Mononuclear cell (primary cell): Measurements from ENCODE around the gene PRKG2. TPM values are rescaled to one million over a fixed set of nuclear protein-coding genes. Genes with fewer than 3 reads are reported as not detected.
"Not testable (repeated sequence)": the region's sequence is repeated elsewhere in the genome, so short reads cannot be mapped to it uniquely, and the experiment has no call there.

ENCODE experiments used
- H3K27me3 ChIP-seq: 2 replicates; pipeline ENCODE4 v1.6.0; 2011; ENCODE audit warnings: low read length, control low read depth; ENCODE audit not compliant: insufficient read depth
- H3K4me1 ChIP-seq: 2 replicates; pipeline ENCODE4 v1.5.1; 2011; ENCODE audit warnings: mild to moderate bottlenecking, low read length, control low read depth; ENCODE audit not compliant: insufficient read depth
- H3K4me3 ChIP-seq: 2 replicates; pipeline ENCODE4 v1.5.1; 2011; ENCODE audit warnings: mild to moderate bottlenecking, low read length, moderate library complexity
- H3K9me3 ChIP-seq: 2 replicates; pipeline ENCODE4 v1.5.1; 2011; ENCODE audit warnings: low read depth, mild to moderate bottlenecking, control low read depth, low read length
- total RNA-seq: library from RNA; depleted of rRNA; stranded (reverse); fragments of >200 nt; gene quantifications from one replicate; pipeline ENCODE4 v1.2.3, GENCODE V29; 2012

Gene PRKG2
- total RNA-seq, 1 donor, result 1.7 TPM

DNA sequence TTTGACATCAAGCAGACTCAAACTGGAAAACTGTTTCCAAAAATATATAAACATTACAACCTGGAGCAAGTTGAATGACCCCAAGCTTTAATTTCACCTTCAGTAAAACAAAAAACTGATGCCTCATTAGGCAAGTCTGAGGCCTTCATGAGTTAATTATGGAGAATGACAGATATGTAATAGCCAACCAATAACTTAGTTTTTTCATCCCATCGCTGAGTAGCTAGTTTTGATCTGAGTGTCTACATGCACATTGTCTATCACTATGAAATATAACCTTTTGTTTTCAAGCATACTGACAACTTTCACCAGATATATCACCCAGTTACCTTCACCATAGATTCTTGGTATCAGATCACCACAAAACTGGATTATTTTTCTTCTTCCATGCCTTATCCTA lies 16.4 kb downstream of the PRKG2 start:
- H3K27me3 ChIP-seq, result no peaks in the 10 kb centered on the region
- no peaks in the 10 kb centered on the region for H3K4me1 ChIP-seq
- H3K9me3 ChIP-seq, result no peaks in the 10 kb centered on the region
- no peak overlapping the region for H3K4me3 ChIP-seq

DNA sequence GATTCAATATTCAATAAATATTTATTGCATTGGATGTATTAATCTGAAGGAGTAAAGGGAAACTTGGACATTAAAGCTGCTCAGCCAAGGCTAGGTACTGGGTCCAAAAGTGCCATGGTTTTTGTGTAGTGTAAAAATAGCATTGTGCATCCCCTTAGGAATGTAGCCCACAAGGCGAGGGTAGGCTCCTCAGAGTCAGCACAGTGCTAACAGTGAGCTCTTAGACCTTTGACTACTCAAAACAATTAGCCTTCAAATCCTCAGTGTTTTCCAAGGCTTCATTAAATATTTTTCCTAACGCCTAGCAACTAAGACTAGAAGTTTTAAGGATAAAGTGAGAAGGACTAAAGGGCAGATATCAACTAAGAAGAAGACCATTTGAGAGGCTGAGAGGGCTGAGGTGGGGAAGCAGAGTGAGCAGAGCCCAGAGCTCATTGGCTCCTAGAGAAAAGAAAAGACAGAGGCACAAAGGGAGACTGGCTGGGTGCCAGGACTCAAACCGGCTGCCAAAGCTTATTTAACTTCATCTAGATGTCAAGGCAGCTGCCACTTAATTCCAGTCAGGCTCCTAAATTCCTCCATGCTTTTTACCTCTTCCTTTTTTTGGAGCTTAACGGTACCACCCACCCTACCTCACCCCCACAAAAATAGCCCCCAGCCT lies 17.0 kb downstream of the PRKG2 start:
- no peaks in the 10 kb centered on the region for H3K27me3 ChIP-seq
- H3K4me3 ChIP-seq, result no peak overlapping the region
- no peaks in the 10 kb centered on the region for H3K4me1 ChIP-seq

DNA sequence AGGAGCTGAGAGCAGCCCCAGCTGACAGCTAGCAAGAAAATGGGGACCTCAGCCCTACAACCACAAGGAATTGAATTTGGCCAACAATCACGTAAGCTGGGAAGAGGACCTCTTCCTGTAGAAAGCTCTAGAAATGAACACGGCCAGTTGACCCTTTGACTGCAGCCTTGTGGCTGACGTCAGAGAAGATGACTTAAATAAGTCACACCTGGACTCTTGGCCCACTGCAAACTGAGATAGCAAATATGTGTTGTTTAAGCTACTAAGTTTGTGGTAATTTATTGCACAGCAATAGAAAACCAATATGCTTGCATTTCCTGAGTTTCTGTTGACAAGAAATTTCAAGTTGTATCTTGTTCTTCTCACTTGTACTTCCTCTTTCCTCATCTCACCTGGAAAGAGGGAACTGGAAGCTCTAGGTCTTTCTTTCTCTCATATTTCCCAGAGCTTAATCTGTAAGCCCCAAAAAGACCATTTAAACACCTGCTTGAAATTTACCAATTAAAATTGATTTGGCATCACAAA lies 18.8 kb downstream of the PRKG2 start:
- Histone ChIP-seq H3K9me3 (no peaks in the 10 kb centered on the region), H3K27me3 (no peaks in the 10 kb centered on the region)

More for the DNA sequence above, 17.0 kb downstream of the PRKG2 start:
- no peaks in the 10 kb centered on the region for H3K9me3 ChIP-seq

DNA sequence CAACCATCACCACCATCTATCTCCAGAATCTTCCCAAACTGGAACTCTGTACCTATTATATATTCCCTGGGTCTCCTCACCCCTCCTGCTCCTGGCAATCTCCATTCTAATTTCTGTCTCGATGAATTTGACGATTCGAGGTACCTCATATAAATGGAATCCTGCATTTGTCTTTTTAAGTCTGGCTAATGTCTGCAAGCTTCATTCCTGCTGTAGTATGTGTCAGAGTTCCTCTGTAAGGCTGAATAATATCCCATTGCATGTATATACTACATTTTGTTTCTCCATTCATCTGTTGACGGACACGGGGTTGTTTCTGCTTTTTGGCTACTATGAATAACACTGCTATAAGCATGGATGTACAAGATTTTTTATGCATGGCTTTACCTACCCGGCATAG lies 19.5 kb downstream of the PRKG2 start:
- H3K4me1 ChIP-seq, result no peaks in the 10 kb centered on the region
- no peaks in the 10 kb centered on the region for H3K27me3 ChIP-seq
- H3K4me3 ChIP-seq, result no peak overlapping the region
- no peaks in the 10 kb centered on the region for H3K9me3 ChIP-seq

More for the DNA sequence above, 18.8 kb downstream of the PRKG2 start:
- Histone ChIP-seq H3K4me1 (no peaks in the 10 kb centered on the region), H3K4me3 (no peak overlapping the region)

DNA sequence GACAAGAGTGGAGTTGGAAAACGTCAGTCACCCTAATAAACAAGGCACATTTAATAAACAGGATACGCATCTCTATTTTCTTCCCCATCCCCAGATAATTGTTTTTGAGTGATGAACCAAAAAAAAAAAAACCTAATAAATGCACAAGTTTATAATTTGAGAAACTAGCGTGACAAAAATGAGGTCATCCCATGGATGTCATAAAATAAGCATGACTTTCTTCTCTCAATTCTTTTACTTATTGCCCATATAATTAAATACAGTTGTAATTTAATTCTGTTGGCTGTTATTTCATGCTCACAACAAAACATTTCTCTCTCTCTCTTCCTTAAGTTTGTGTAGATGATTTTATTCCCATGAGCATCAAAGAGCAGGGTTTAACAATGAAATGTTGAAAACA lies 20.7 kb downstream of the PRKG2 start:
- Histone ChIP-seq H3K9me3 (no peaks in the 10 kb centered on the region), H3K4me1 (no peaks in the 10 kb centered on the region), H3K27me3 (no peaks in the 10 kb centered on the region), H3K4me3 (no peak overlapping the region)

DNA sequence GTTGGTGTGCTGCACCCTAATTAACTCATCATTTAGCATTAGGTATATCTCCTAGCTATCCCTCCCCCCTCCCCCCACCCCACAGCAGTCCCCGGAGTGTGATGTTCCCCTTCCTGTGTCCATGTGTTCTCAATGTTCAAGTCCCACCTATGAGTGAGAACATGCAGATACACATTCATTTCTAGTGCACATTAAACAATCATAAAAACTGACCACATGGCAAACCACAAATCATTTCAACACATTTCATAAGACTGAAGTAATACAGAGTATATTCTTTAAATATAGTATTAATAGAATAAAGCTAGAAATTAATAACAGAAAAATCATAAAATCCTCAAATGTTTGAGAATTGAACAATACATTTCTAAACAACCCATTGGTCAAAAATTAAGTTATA lies 34.1 kb downstream of the PRKG2 start:
- Histone ChIP-seq H3K27me3 (peaks cover 3% of the 10 kb centered on the region), H3K4me3 (no peak overlapping the region), H3K9me3 (no peaks in the 10 kb centered on the region), H3K4me1 (no peaks in the 10 kb centered on the region)

DNA sequence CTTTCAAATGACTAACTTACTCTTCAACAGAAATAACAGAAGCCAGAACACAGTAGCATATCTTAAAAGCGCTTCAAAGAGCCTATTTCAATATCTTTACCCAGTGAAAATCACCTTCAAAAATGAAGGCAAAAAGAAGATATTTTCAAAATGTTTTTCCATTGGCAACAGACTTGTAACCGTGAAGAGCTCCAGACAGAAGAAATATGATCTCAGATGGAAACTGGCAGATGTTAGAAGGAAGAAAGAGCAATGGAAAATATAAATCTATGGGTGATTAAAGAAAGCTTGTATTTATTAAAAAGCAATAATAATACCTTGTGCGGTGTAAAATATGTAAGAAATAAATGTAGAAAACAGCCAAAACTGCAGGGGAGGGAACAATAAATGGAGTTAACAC lies 35.7 kb downstream of the PRKG2 start:
- Histone ChIP-seq H3K9me3 (no peaks in the 10 kb centered on the region), H3K4me1 (no peaks in the 10 kb centered on the region), H3K27me3 (peaks cover 3% of the 10 kb centered on the region), H3K4me3 (no peak overlapping the region)

DNA sequence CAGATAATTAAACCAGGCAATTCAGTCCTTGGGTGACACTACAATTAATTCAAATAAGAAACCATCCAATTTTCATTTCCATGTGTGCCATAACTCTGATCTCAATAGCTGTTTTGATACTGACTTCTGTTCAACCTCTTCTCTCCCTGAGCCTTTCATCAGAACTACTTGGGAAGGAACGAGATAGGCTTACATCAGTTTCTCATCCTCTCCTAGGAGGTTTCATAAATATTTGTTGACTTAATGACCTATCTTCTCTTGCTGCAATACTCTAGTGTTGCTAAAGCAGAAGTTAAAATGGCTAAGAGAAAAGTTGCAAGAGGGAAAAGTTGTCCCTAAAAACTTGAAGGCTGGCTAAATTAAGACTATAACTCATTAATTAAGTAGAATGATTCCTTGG lies 41.8 kb downstream of the PRKG2 start:
- no peak overlapping the region for H3K4me3 ChIP-seq
- H3K4me1 ChIP-seq, result no peaks in the 10 kb centered on the region
- no peaks in the 10 kb centered on the region for H3K9me3 ChIP-seq
- H3K27me3 ChIP-seq, result no peaks in the 10 kb centered on the region

DNA sequence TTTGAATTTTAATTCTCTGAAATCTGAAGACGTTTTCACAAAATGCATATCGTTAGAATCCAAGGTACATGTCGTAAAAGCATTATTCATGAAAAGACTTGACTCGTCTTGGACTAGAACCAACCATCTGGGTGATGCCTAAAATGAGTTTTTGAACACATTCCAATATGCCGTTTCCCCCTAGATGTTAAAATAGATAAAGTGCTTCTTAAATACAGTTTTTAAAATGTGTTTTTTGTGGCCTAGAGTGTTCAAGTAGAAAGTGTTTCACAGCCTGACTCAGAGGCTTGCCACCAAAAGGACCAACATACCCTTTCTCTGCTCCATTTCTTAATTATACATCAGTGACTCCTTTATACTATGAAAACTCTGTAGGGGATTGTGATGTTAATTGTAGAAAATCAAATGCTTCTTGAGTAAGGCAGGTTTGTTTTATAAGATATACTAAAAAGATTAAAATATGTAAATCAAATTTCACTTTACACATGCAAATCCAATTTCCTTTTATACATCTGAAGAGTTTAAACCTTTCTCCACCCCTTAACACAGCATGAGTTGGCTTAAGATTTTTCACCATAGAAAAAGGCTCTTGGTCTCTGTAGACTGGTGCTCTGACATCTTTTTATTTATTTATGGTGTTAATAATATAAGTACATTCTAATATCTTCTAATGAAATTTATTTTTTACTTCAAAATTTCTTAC lies 48.4 kb downstream of the PRKG2 start:
- Histone ChIP-seq H3K27me3 (no peaks in the 10 kb centered on the region), H3K4me3 (no peak overlapping the region), H3K9me3 (no peaks in the 10 kb centered on the region), H3K4me1 (no peaks in the 10 kb centered on the region)

DNA sequence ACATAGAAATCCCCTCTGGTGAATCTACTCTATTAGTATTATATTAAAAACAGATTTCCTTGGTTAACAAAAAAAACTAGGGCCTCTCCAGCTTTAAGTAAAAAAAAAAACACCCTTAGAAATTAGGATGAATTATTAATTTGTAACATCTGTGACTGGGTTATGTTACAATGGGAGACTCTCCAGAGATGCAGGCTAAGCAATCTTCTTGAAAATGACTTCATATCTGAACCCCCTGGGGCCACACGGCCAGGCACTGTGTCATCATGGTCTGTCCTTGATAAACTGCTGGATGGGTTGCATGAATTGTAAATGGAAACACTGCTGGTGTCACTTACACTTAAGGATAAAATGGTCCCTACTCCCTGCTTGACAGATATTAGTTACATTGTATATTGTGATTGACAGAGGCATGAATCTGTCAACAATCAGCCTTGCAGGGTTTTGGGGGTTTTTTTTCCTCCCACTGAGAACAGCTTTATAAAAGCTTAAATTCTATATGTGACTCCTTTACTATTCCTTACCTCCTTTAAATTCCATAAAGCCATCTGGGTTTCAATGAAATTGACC lies 49.1 kb downstream of the PRKG2 start:
- Histone ChIP-seq H3K4me3 (no peak overlapping the region), H3K27me3 (no peaks in the 10 kb centered on the region), H3K4me1 (no peaks in the 10 kb centered on the region), H3K9me3 (no peaks in the 10 kb centered on the region)

DNA sequence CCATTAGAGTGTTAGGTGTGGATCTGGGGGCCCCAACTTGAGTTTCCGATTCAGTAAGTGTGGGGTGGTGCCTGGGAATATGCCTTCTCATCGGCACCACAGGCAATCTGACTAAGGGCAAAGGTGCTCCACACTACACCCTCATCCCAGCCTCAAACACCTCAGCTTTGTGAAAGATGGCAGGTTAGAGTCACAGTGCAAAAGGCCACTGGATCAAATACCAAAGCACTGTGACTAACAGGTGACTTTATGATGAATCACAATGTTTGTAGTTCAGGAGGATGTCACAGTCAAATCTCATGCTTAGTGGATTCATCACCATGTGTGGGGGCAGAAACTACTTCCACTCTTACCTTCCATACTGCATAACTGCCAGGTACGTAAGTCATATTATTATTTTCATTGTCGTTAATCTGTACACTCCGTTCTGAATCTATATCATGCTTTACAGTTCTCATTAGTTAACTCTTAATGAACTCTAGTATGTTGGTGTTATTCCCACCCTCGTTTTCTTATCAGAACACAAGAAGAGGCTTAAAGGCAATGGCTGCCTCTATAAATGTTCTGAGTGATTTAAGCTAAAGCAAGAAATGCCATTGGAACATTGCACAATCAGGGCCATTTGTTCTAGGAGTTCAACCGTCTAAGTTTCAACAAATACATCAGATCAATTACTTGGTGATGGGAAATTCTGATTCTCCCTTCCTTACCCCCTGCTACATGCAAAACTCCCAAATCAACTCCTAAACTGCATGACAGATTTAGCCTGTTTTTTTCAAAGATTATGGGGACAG lies 50.2 kb downstream of the PRKG2 start:
- no peaks in the 10 kb centered on the region for H3K27me3 ChIP-seq
- no peaks in the 10 kb centered on the region for H3K4me1 ChIP-seq
- H3K9me3 ChIP-seq, result no peaks in the 10 kb centered on the region
- no peak overlapping the region for H3K4me3 ChIP-seq

DNA sequence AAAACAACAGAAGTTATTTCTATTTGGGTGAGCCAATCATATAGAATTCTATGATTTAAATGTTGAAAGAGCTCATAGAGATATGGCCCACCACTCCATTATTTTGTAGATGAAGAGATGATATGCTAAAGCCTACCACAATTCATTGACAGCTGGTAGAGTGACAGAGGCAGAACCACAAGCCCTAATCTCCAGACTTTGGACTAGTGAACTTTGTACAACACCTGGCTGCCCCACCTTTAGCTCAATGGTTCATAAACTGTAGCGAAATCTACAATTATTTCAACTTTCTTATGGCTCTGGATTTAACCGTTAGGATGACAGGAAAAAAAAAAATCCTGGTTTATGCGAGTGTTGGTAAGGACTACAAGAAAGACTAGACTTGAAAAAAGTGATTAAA lies 50.9 kb downstream of the PRKG2 start:
- Histone ChIP-seq H3K4me3 (no peak overlapping the region), H3K9me3 (no peaks in the 10 kb centered on the region), H3K27me3 (no peaks in the 10 kb centered on the region), H3K4me1 (no peaks in the 10 kb centered on the region)

DNA sequence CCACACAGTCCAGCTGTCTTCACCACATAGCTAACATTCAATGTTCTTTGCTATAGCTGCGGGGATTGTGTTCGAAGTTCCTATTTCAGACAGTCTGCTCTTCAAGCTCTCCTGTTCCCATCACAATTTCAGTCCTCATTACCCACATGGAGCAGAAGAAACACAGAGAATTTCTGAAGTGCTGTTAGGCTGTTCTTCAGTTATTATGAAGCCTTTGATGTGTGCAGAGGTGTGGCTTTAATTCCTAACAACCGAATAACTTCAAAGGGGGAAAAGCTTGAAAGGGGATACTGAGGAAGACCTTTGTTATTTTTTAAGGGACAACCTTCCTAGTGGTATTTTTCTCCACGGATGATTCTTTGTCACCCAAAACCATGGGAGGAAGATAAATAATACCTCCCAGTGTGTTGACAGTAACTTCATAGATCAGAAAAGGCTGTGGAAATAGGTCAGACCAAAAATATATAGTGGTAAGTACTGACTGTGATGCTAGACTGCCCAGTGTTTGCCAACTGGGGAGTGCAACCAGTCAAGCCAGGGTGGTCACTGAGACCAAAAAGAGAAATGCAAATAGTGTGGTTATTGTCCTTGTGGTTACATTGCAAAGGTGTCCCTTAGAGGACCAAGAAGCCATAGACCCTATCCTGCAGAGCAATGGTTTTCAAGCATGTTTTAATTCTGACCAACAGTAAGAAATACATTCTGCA lies 52.1 kb downstream of the PRKG2 start:
- H3K9me3 ChIP-seq, result no peaks in the 10 kb centered on the region
- no peaks in the 10 kb centered on the region for H3K4me1 ChIP-seq
- no peak overlapping the region for H3K4me3 ChIP-seq
- H3K27me3 ChIP-seq, result no peaks in the 10 kb centered on the region

DNA sequence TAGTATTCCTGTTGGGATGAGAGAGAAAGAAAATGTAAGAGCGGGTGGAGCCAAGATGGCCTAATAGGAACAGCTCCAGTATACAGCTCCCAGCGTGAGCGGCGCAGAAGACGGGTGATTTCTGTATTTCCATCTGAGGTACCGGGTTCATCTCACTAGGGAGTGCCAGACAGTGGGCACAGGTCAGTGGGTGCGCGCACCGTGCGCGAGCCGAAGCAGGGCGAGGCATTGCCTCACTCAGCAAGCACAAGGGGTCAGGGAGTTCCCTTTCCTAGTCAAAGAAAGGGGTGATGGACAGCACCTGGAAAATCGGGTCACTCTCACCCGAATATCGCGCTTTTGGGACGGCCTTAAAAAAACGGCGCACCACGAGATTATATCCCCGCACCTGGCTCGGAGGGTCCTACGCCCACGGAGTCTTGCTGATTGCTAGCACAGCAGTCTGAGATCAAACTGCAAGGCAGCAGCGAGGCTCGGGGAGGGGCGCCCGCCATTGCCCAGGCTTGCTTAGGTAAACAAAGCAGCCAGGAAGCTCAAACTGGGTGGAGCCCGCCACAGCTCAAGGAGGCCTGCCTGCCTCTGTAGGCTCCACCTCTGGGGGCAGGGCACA lies 61.2 kb downstream of the PRKG2 start:
- not testable (repeated sequence) for H3K27me3 ChIP-seq, H3K4me1 ChIP-seq, H3K9me3 ChIP-seq, H3K4me3 ChIP-seq
